HEK293T (cell line): ENCODE measurements around the gene PCGF3.

ENCODE experiments used
- FOXK2 ChIP-seq: fragments of 450-650 bp; IDR thresholded peaks from 2 replicates; pipeline ENCODE4 v1.6.1; 2016; ENCODE audit warnings: mild to moderate bottlenecking
- FOXM1 ChIP-seq: fragments of 450-650 bp; IDR thresholded peaks from 2 replicates; pipeline ENCODE4 v1.6.1; 2017; ENCODE audit warnings: mild to moderate bottlenecking, borderline replicate concordance
- L3MBTL2 ChIP-seq: fragments of 450-650 bp; conservative IDR thresholded peaks from 2 replicates; pipeline ENCODE4 v1.6.1; 2016; ENCODE audit warnings: mild to moderate bottlenecking
- SUZ12 ChIP-seq: fragments of 450-650 bp; IDR thresholded peaks from 2 replicates; pipeline ENCODE4 v1.6.1; 2016; ENCODE audit warnings: mild to moderate bottlenecking

DNA sequence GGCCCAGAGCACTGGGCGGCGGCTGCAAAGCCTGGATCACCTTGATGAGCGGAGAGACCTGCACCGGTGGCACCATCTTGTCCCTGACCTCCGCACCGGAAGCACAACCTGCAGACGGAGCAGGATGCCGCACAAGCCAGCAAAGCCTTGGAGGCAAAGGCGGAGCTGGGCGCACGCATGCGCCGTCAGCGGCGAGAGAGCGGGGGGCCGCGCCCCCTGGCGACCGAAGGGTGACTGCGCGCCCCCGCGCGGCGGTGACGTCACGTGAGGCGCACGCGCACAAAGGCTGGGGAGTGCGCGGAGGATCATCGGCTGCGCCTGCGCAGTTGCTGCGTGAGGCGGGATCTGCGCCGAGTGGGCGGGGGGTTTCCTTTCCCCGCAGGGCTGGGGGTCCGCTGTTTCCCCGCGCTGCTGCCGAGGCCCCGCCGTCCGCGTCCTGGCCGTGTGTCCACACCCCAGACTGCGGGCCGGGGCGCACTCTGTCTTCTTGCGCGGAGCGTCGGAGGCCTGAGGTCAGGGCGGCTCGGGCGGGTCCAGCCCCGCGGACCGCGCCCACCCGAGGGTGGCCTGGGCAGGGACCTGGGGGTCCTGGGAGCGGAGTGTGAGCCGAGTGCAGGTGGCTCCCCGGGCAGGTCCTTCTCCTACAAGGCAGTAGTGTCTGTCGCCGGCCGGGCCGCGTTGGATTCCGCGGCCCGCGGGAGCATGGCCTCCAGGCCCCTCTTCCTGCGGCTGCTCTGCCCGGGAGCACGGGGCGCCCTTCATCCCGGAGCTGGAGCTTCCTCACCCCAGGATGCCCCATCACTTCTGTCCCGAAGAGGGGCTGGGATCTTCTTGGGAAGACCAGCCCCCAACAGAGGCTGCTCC, 31.2 kb upstream of the PCGF3 start, which contains the start of the genes ATP5ME and MYL5:
- TF ChIP-seq FOXM1, result no peak
- no peak for TF ChIP-seq SUZ12
- no peak for TF ChIP-seq FOXK2
- no peak; the same call in 1 of the 2 replicates for TF ChIP-seq L3MBTL2
